ENCODE data around the gene TAP2.

- TF ChIP-seq RFX5 (IDR thresholded peaks at IDR 0.05; ENCODE audit: low read length): no peak
- TF ChIP-seq USF1 (IDR thresholded peaks at IDR 0.05; ENCODE audit: borderline replicate concordance, low read depth): no peak
- no peak for TF ChIP-seq GABPA (IDR thresholded peaks at IDR 0.05; ENCODE audit: low read depth)
- TF ChIP-seq, protein P1, sequence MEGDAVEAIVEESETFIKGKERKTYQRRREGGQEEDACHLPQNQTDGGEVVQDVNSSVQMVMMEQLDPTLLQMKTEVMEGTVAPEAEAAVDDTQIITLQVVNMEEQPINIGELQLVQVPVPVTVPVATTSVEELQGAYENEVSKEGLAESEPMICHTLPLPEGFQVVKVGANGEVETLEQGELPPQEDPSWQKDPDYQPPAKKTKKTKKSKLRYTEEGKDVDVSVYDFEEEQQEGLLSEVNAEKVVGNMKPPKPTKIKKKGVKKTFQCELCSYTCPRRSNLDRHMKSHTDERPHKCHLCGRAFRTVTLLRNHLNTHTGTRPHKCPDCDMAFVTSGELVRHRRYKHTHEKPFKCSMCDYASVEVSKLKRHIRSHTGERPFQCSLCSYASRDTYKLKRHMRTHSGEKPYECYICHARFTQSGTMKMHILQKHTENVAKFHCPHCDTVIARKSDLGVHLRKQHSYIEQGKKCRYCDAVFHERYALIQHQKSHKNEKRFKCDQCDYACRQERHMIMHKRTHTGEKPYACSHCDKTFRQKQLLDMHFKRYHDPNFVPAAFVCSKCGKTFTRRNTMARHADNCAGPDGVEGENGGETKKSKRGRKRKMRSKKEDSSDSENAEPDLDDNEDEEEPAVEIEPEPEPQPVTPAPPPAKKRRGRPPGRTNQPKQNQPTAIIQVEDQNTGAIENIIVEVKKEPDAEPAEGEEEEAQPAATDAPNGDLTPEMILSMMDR (IDR thresholded peaks at IDR 0.05): no peak
- TF ChIP-seq MAX (IDR thresholded peaks at IDR 0.05; ENCODE audit: low read depth): no peak
- no peak for TF ChIP-seq CHD2 (IDR thresholded peaks at IDR 0.05; ENCODE audit: low read length, partially characterized antibody)
- TF ChIP-seq POLR2AphosphoS5 (IDR thresholded peaks at IDR 0.05; ENCODE audit: low read depth, low read length): no peak
- no peak for TF ChIP-seq YY1 (IDR thresholded peaks at IDR 0.05; ENCODE audit: low read depth)
- TF ChIP-seq TAF1 (IDR thresholded peaks at IDR 0.05; ENCODE audit: borderline replicate concordance, low read depth, low read length): no peak
- TF ChIP-seq MEF2A (IDR thresholded peaks at IDR 0.05; ENCODE audit: borderline replicate concordance, low read depth): no peak
- TF ChIP-seq, protein P2, sequence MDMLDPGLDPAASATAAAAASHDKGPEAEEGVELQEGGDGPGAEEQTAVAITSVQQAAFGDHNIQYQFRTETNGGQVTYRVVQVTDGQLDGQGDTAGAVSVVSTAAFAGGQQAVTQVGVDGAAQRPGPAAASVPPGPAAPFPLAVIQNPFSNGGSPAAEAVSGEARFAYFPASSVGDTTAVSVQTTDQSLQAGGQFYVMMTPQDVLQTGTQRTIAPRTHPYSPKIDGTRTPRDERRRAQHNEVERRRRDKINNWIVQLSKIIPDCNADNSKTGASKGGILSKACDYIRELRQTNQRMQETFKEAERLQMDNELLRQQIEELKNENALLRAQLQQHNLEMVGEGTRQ (IDR thresholded peaks at IDR 0.05; ENCODE audit: borderline replicate concordance, low read depth, low read length): no peak
- TF ChIP-seq NFIC (IDR thresholded peaks at IDR 0.05; ENCODE audit: borderline replicate concordance): no peak
- TF ChIP-seq EP300 (IDR thresholded peaks at IDR 0.05; ENCODE audit: borderline replicate concordance in 1 of 2, low read depth in 1 of 2, low read length in 1 of 2): no peak
Observed at GRCh38 chr6:32847795-32848194, 9.3 kb upstream of the TAP2 start.
